GM12875 (cell line): ENCODE data around the gene SLC44A2.

Experiments used
- H3K4me3 ChIP-seq: one replicate; pipeline ENCODE4 v1.5.1; 2011; ENCODE audit warnings: low read depth, low read length, control low read depth
- CTCF ChIP-seq: IDR thresholded peaks from 2 replicates; pipeline ENCODE4 v1.5.1; 2011; ENCODE audit warnings: low read depth, mild to moderate bottlenecking, control low read depth, inconsistent platforms, low read length, moderate library complexity, borderline replicate concordance; ENCODE audit not compliant: insufficient read depth

Gene SLC44A2

GRCh38 chr19:10587022-10587838 is 38.1 kb upstream of the SLC44A2 start, which contains the start of gene AP1M2:
TSS of gene AP1M2 (minus strand) at chr19:10587312. CDS start at chr19:10587231, 81 bp downstream.
- no peak within 1 kb of the TSS for H3K4me3 ChIP-seq
- TF ChIP-seq CTCF, result no peak

- no peak for TF ChIP-seq CTCF
- H3K4me3 ChIP-seq, result no peak overlapping the region
These were observed 37.6 kb upstream of the SLC44A2 start for GRCh38 chr19:10587839-10588150.

GRCh38 chr19:10593148-10593547 is 32.2 kb upstream of the SLC44A2 start:
- TF ChIP-seq CTCF, result no peak
- H3K4me3 ChIP-seq, result no peak overlapping the region

DNA sequence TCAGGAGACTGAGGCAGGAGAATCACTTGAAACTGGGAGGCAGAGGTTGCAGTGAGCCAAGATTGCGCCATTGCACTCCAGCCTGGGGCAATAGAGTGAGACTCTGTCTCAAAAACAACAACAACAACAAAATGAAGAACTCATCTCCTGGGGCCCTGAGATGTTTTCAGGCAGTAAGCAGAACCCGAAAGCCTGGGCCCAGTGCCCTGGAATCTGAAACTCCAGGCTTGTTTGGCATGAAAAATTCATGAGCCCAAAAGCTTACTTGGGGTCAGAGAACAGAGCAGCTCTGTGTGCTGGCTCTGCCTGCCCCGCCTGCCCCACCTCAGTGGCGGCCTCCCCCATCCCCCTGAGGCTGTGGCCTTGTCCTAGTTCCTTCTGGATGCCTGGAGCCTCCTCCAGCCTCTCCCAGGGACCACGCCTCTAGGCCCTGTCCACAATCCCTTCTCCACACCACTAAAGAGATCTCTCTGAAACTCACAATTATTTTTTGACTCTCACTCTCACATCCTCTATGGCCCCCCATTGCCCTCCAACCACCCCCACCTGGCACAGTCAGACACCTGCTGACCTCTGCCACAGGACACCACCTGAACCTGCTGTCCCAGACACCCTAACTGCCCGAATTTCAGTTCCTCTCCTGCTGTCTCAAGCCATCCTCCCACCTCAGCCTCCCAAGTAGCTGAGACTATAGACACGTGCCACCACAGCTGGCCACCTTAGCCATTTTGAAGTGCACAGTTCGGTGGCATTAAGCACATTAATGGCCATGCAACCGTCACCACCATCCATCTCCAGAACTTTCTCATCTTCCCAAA is 31.3 kb upstream of the SLC44A2 start:
- TF ChIP-seq CTCF, result no peak
- no peak overlapping the region for H3K4me3 ChIP-seq

DNA sequence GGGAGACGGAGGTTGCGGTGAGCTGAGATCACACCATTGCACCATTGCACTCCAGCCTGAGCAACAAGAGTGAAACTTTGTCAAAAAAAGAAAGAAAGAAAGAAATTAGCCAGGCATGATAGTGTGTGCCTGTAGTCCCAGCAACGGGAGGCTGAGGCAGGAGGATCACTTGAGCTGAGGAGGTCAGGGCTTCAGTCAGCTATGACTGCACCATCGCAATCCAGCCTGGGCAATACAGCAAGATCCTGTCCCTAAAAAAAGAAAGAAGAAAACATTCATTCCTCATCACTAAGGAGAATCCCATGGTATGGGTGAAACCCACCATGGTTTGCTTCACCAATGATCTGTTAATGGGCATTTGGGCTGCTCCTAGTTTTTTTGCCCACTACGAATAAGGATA is 25.2 kb upstream of the SLC44A2 start:
- no peak overlapping the region for H3K4me3 ChIP-seq
- TF ChIP-seq CTCF, result no peak

DNA sequence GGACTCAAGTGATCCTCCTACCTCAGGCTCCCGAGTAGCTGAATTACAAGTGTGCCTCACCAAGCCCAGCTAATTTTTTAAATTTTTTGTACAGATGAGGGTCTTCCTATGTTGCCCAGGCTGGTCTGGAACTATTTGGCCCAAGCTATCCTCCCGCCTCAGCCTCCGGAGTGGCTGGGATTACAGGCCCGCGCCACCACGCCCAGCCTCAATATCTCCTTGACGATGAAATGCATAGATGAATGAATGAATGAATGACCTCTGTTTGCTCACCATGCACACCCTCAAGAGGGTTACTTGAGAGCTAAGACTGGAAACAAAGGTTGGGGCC is 23.4 kb upstream of the SLC44A2 start:
- no peak for TF ChIP-seq CTCF
- no peak overlapping the region for H3K4me3 ChIP-seq
